VCaP (cell line): ENCODE measurements around the gene ABHD12.

Source experiments
- H3K27ac ChIP-seq: fragments of 450-650 bp; 2 replicates; pipeline ENCODE4 v1.5.1; 2017
- TF ChIP-seq, protein P1 (sequence below): fragments of 450-650 bp; conservative IDR thresholded peaks from 2 replicates; pipeline ENCODE4 v1.5.1; 2017; ENCODE audit warnings: mild to moderate bottlenecking, moderate library complexity

The ABHD12 gene

DNA sequence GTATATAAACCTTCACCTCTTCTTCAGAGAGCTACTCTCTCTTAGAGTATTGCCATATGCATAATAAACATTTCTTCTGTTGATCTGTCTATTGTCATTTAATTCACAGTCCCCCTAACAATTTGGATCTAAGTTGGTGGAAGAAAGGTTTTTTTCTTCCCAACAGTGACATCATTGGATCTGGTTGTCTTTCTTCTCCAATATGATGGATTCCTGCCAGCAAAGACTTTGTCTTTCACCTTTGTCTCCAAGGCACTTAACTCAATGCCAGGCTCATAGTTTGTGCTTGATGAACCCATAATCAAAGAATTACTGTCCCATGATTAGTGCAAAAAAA lies 39.6 kb downstream of the ABHD12 start:
- peak overlapping the region; percentile 96 for H3K27ac ChIP-seq
- TF ChIP-seq, protein P1, sequence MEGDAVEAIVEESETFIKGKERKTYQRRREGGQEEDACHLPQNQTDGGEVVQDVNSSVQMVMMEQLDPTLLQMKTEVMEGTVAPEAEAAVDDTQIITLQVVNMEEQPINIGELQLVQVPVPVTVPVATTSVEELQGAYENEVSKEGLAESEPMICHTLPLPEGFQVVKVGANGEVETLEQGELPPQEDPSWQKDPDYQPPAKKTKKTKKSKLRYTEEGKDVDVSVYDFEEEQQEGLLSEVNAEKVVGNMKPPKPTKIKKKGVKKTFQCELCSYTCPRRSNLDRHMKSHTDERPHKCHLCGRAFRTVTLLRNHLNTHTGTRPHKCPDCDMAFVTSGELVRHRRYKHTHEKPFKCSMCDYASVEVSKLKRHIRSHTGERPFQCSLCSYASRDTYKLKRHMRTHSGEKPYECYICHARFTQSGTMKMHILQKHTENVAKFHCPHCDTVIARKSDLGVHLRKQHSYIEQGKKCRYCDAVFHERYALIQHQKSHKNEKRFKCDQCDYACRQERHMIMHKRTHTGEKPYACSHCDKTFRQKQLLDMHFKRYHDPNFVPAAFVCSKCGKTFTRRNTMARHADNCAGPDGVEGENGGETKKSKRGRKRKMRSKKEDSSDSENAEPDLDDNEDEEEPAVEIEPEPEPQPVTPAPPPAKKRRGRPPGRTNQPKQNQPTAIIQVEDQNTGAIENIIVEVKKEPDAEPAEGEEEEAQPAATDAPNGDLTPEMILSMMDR, result no peak

DNA sequence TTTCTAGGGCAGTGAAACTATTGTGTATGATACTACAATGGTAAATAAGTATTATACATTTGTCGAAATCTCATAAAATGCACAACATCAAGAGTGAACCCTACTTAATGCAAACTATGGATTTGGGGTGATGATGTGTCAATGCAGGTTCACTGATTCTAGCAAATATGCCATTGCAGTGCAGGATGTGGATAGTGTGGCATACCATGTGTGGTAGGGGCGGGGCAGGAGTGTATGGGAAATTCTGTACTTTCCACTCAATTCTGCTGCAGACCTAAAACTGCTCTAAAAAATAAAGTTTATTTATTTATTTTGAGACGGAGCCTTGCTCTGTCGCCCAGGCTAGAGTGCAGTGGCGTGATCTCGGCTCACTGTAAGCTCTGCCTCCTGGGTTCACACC lies 44.3 kb downstream of the ABHD12 start:
- peak overlapping the region; percentile 26 for H3K27ac ChIP-seq
- TF ChIP-seq, protein P1, result no peak

DNA sequence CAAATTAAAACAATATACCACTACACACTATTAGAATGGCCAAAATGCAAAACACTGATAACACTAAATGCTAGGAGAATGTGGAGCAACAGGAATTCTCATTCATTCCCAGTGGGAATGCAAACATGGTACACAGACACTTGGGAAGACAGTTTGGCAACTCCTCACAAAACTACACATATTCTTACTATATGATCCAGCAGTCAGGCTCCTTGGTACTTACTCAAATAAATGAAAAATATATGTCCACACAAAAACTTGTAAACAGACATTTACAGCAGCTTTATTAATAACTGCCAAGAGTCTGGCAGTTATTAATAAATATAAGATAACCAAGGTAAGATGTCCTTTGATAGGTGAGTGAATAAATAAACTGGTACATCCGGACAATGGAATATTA lies 44.9 kb downstream of the ABHD12 start:
- TF ChIP-seq, protein P1, result no peak
- H3K27ac ChIP-seq, result peak overlapping the region; percentile 26; the same call in 1 of the 2 replicates

DNA sequence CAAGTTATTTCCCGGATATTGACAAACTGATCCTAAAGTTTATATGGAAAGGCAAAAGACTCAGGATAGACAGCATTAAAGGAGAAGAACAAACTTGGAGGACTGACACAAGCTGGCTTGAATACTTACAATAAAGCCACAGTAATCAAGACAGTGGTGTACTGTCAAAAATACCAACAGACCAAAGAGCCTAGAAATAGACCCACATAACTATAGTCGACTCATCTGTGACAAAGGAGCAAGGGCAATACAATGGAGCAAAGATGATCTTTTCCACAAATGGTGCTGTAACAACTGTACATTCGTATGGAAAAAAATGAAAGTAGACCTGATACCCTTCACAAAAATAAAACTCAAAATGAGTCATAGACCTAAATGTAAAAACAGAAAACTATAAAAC lies 46.0 kb downstream of the ABHD12 start:
- no peak overlapping the region for H3K27ac ChIP-seq
- TF ChIP-seq, protein P1, result no peak

DNA sequence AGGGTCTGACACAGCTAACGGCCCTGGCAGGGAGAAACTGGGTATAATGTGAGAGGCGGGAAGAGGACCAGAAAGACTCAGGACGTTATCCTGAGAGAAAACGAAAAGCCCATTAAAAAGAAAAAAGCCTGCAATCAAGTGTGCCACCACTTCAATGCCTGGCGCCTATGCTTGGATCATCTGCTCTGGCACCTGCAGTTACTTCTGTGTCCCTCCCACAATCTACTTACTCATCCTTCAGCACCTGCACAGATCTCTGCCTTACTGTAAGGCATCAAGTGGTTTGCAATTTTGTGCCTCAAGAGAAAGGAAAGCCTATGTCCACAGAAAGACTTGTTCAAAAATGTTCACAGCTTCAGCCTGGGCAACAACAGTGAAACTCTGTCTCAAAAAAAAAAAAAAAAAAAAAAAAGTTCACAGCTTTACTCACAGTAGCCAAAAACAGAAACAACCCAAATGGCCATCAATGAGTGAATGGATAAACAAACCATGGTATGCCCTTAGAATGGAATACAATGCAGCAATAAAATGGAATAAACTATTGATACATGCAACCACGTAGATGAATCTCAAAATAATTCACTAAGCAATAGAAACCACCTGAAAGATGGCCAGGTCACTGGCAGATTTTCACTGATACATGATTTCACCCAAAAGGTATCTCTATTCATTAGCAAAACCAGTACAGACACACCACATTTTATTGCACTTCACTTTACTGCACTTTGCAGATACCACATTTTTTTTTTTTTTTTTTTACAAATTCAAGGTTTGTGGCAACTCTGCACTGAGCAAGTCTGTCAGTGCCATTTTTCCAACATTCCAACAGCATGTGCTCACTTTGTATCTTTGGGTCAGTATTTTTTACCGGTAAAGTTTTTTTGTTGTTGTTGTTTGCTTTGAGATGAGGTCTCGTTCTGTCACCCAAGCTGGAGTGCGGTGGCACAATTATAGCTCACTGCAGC lies 48.6 kb downstream of the ABHD12 start:
- H3K27ac ChIP-seq, result peak overlapping the region; percentile 86
- TF ChIP-seq, protein P1, result no peak

DNA sequence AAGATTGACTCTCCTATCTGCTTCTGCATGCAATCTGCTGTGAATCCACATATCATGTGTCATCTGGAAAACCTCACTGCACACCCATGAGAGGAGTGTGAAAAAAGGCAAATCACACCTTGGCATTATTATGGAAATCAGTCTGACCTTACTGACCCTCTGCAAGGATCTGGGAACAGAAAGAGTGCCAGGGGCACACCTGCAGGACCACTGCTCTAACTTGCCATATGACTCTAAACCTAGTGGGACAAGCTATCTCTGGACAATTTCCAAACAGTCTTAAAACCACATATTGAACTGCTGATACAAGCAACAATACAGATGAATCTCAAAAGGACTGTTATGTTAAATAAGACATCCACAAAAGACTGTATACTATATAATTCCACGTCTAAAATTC lies 50.3 kb downstream of the ABHD12 start:
- peak overlapping the region; percentile 86 for H3K27ac ChIP-seq
- TF ChIP-seq, protein P1, result no peak

DNA sequence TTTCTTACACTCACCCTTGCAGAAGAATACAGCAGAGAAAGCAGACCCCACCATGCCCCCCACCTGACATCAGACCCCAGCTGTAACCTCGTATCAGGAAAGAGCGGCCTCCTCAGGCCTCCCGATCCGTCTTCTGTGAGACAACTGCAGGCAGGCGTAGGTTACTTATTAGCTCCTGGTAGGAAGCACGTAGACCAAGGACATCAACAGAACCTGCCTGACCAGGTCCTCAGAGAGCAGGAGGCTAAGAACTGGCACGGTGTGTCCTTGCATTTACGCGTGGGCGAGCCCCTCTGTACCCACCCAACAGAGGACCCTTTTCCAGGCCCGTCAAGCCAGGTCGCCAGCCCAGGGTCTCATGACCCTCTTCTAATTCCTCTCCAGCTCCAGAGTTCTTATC lies 51.0 kb downstream of the ABHD12 start:
- H3K27ac ChIP-seq, result peak overlapping the region; percentile 86

More for the DNA sequence above, 51.0 kb downstream of the ABHD12 start:
- TF ChIP-seq, protein P1, result 0 out of 2 replicates have a peak, but pooled peaks have one; percentile 11
